Ovary (tissue), 9 donors: ENCODE data around the gene PLEKHA6. TPM values are rescaled to one million over a fixed set of nuclear protein-coding genes. Genes with fewer than 3 reads are reported as not detected.

Experiments used
- DNase-seq, 5 donors: peaks; one replicate each; pipeline ENCODE4 v3.0.0-alpha.2; 2019 to 2020
- H3K27ac ChIP-seq, 2 donors: fragments of 200-600 bp; one replicate each; pipeline versions ENCODE4 v1.5.1 to v1.8.0; 2019 to 2022
- H3K27me3 ChIP-seq: fragments of 200-600 bp; one replicate; pipeline ENCODE4 v1.8.0; 2022
- H3K36me3 ChIP-seq: fragments of 200-600 bp; sonication (generic); one replicate; pipeline ENCODE4 v1.5.1; 2019
- H3K4me1 ChIP-seq: one replicate; pipeline ENCODE4 v1.8.1; 2013; ENCODE audit warnings: mild to moderate bottlenecking, moderate library complexity; ENCODE audit not compliant: insufficient read depth
- H3K4me3 ChIP-seq: fragments of 200-600 bp; sonication (generic); one replicate; pipeline ENCODE4 v1.5.1; 2017
- H3K9me3 ChIP-seq, 2 donors: fragments of 200-600 bp in 1 of 2; sonication (generic) in 1 of 2; one replicate each; pipeline versions ENCODE4 v1.5.1 to v1.8.1; 2013 to 2019; ENCODE audit warnings: mild to moderate bottlenecking in 1 of 2, moderate library complexity in 1 of 2
- CTCF ChIP-seq, 3 donors: fragments of 450-650 bp in 2 of 3; fragments of 200-600 bp in 1 of 3; IDR thresholded peaks; one replicate each; pipeline versions ENCODE4 v1.5.1 to v1.8.0; 2016 to 2022; ENCODE audit warnings: antibody characterized with exemption in 3 of 3, mild to moderate bottlenecking in 1 of 3
- EP300 ChIP-seq: sonication (generic); formaldehyde crosslinking; IDR thresholded peaks from one replicate; pipeline ENCODE4 v1.6.1; 2017; ENCODE audit warnings: antibody characterized with exemption
- POLR2A ChIP-seq: fragments of 450-650 bp; IDR thresholded peaks from one replicate; pipeline ENCODE4 v1.6.1; 2017; ENCODE audit warnings: antibody characterized with exemption, mild to moderate bottlenecking, moderate library complexity
- WGBS, 3 donors: extraction: QIAGEN DNeasy Blood & Tissue Kit in 1 of 3; methylation state at CpG; one replicate each; pipeline versions ENCODE4 v1.1.5 to v1.1.7; 2013 to 2017; 5-methylcytosine and 5-hydroxymethylcytosine counted together
- intact Hi-C, 4 donors: fragments of 100-400 bp; cut with DNase I; formaldehyde crosslinking; loops; one replicate each; pipeline versions ENCODE4 v1.11.0 to v1.15.1; 2022 to 2023
- polyA plus RNA-seq, 2 donors: library from polyadenylated mRNA; stranded (reverse); fragments of 200-250 nt in 1 of 2; fragments of 350-450 nt in 1 of 2; fragmentation: Illumina TruSeq in 1 of 2; extraction: RNeasy Lipid Tissue Mini Kit (QIAGEN cat#74804) in 1 of 2; gene quantifications; one replicate each; pipeline ENCODE4 v1.2.3, GENCODE V29; 2013 to 2014
- total RNA-seq, 7 donors: library from RNA; depleted of rRNA in 2 of 7; stranded (reverse); fragments of >200 nt in 2 of 7; fragmentation: NEBNext Ultra II Directional in 3 of 7; extraction: Animal tissue kit (Norgen Biotek cat#: 25700) in 3 of 7; gene quantifications; one replicate each; pipeline versions ENCODE4 v1.1.0 to v1.2.4, GENCODE V29; 2016 to 2023
- donor health status: DM: no; HTN: no; CAD: no; lungs with moderate emphysema.
- donor health status: DM: no; HTN: no; CAD: no.
- donor health status: Bipolar disorder and iron deficiency.
- donor health status: DM: yes; HTN: yes; CAD: no.
- donor health status: DM: no; HTN: no; CAD: no.
- donor health status: DM: yes; HTN: yes; CAD: no.

PLEKHA6 gene
- total and polyA plus RNA-seq, 9 donors, result 2.3 to 20.5 (median 6.6) TPM

- TF ChIP-seq POLR2A (no peak), CTCF (IDR thresholded peaks at IDR 0.05) (no peak), EP300 (no peak)
- H3K27me3 ChIP-seq, result no peaks in the 10 kb centered on the region
- H3K4me3 ChIP-seq, result no peak overlapping the region
- WGBS, 3 donors, result 49 to 67% (median 52%) methylated on average over 10 of the region's 10 CpGs
- no peaks in the 10 kb centered on the region for H3K36me3 ChIP-seq
- H3K27ac ChIP-seq, result no peak overlapping the region
- peak in 1 of 5 donors; percentile 4 for DNase-seq
- H3K4me1 ChIP-seq, result peaks cover 3% of the 10 kb centered on the region
- no peaks in the 10 kb centered on the region for H3K9me3 ChIP-seq
- intact Hi-C loops, result no loop called here
These were observed 173.1 kb downstream of the PLEKHA6 start for GRCh38 chr1:204186597-204186996.

GRCh38 chr1:204181116-204181515, 178.6 kb downstream of the PLEKHA6 start:
- H3K9me3 ChIP-seq, result no peaks in the 10 kb centered on the region
- no peaks in the 10 kb centered on the region for H3K27me3 ChIP-seq
- H3K36me3 ChIP-seq, result no peaks in the 10 kb centered on the region
- no peak overlapping the region for H3K4me3 ChIP-seq
- no peak for DNase-seq
- intact Hi-C loops, result no loop called here
- TF ChIP-seq EP300, result no peak
- no peak for TF ChIP-seq POLR2A
- TF ChIP-seq CTCF (IDR thresholded peaks at IDR 0.05), result no peak
- no peaks in the 10 kb centered on the region for H3K4me1 ChIP-seq
- WGBS, 3 donors, result 67 to 78% (median 70%) methylated on average over 1 of the region's 1 CpG
- no peak overlapping the region for H3K27ac ChIP-seq

- intact Hi-C loops, result no loop called here
- TF ChIP-seq CTCF (IDR thresholded peaks at IDR 0.05), result no peak
- no peak for TF ChIP-seq POLR2A
- no peak for TF ChIP-seq EP300
- DNase-seq, result peak in 1 of 5 donors; percentile 13
- Histone ChIP-seq H3K9me3 (no peaks in the 10 kb centered on the region), H3K27ac (no peak overlapping the region), H3K4me3 (no peak overlapping the region), H3K4me1 (no peaks in the 10 kb centered on the region), H3K27me3 (no peaks in the 10 kb centered on the region), H3K36me3 (no peaks in the 10 kb centered on the region)
- 27 to 41% (median 38%) methylated on average over 6 of the region's 6 CpGs for WGBS, 3 donors
These were observed 179.6 kb downstream of the PLEKHA6 start for GRCh38 chr1:204180133-204180532.

GRCh38 chr1:204178487-204179281, 181.0 kb downstream of the PLEKHA6 start:
- no peak overlapping the region for H3K27ac ChIP-seq
- H3K4me3 ChIP-seq, result no peak overlapping the region
- intact Hi-C loops, result no loop called here
- H3K4me1 ChIP-seq, result no peaks in the 10 kb centered on the region
- no peaks in the 10 kb centered on the region for H3K27me3 ChIP-seq
- TF ChIP-seq POLR2A, result no peak
- H3K9me3 ChIP-seq, result no peaks in the 10 kb centered on the region
- H3K36me3 ChIP-seq, result no peaks in the 10 kb centered on the region
- peak in 1 of 5 donors; percentile 10 for DNase-seq
- 87 to 95% (median 91%) methylated on average over 7 of the region's 7 CpGs for WGBS, 3 donors

GRCh38 chr1:204177133-204177532, 182.6 kb downstream of the PLEKHA6 start:
- 50 to 52% (median 50%) methylated on average over 4 of the region's 4 CpGs for WGBS, 3 donors
- no peak overlapping the region for H3K27ac ChIP-seq
- no peak for TF ChIP-seq EP300
- no peak for TF ChIP-seq POLR2A
- TF ChIP-seq CTCF (IDR thresholded peaks at IDR 0.05), result no peak
- no peaks in the 10 kb centered on the region for H3K27me3 ChIP-seq
- H3K4me3 ChIP-seq, result no peak overlapping the region
- H3K9me3 ChIP-seq, result no peaks in the 10 kb centered on the region
- peak in 1 of 5 donors; percentile 1 for DNase-seq
- intact Hi-C loops, result no loop called here
- H3K36me3 ChIP-seq, result no peaks in the 10 kb centered on the region
- no peaks in the 10 kb centered on the region for H3K4me1 ChIP-seq
